ENCODE results near the gene DCP1A. TPM values are rescaled to one million over a fixed set of nuclear protein-coding genes. Genes with fewer than 3 reads are reported as not detected.

Gene DCP1A
- total and polyA plus RNA-seq, 2 of the 13 experiments (the other 11 are each of a cell fraction or from before 2014, with no cell fraction given), result 14.2 to 41.2 TPM

DNA sequence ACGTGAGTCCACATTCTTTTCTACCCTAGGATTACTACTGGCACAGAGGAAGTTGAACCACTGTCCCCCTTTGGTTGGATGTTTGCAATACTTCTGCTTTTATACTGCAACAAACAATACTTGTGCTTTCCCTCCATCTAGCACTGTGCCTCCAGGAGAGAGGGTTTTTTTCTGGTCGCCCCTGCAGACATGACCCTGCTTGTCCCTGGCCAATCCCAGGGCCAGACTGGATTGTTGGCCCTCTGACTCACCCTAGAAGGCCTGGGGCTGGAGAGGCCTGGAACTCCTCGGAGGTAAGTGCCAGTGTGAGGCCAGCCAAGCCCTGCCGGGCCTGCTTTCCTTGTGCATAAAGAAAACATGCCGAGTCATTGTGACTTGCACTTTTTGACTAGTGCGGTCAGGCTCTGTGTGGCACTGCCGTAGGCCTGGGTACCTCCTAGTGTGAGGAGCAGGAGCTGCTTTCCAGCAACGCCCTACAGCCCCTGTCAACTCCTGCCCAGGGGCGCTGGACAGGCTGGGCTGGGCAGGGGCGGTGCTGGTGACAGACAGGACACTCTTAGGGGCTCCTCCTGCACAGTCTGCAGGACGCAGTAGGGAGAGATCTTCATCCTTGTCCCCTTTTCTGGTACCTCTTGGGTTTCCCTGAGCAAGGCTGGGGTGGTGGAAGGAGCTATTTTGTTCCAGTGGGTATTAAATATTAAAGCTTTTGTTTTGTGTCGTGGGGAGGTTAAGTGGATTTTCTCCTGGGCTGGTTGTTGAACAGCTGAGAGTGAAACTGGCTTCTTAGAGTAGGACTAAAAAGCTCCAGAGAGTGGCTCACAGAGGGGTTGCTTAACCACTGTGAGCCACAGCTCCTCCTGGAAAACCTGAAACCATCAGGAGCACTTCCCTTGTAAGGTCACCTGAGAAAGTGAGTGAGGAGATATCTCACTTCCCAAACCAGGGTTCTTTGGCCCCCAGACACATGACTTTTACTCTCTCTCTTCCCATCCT is 77.2 kb downstream of the DCP1A start:
- Histone ChIP-seq H3K79me2 (ENCODE audit: insufficient read depth, low read length) (no peaks in the 10 kb centered on the region), H3K27ac (ENCODE audit: extremely low read length, insufficient read depth, low read length) (peak overlapping the region; percentile 73), H4K20me1 (ENCODE audit: insufficient read depth, low read length) (no peaks in the 10 kb centered on the region), H3K4me3 (replicated peaks in 1 of 3; ENCODE audit: insufficient read depth in 1 of 3, low read depth in 2 of 3, low read length in 3 of 3) (peak overlapping the region; percentile 9 to 59 (median 33); a peak in 5 of 6 replicates), H3K27me3 (ENCODE audit: control insufficient read depth in 1 of 2, insufficient read depth in 2 of 2, low read length in 2 of 2) (no peaks in the 10 kb centered on the region), H3K9ac (ENCODE audit: insufficient read depth, low read depth, low read length) (peak overlapping the region; percentile 62), H3K36me3 (replicated peaks in 1 of 2; ENCODE audit: control insufficient read depth in 1 of 2, insufficient read depth in 2 of 2, low read length in 2 of 2) (no peaks in the 10 kb centered on the region), H3K9me3 (ENCODE audit: low read length) (no peaks in the 10 kb centered on the region), H3K4me2 (ENCODE audit: low read depth, low read length) (peak overlapping the region; percentile 72), H3K4me1 (ENCODE audit: insufficient read depth, low read length) (peaks cover 49% of the 10 kb centered on the region), H2AFZ (ENCODE audit: low read length) (no peak overlapping the region)
- ChIA-PET POLR2A (interaction anchor here (0.7 to 1.9 kb wide), 8 partner anchors 8 to 209 kb away, joined by 3 to 11 read pairs (median 4); partner anchors contain the start of genes PRKCD and TKT), CTCF (ENCODE audit: low intra/inter-chr PET ratio, low total read pairs) (interaction anchor here (1.0 kb wide), 1 partner anchor 61 kb away, joined by 3 read pairs; no protein-coding TSS in a partner anchor)
- 6% methylated on average over 5 of the region's 12 CpGs for WGBS (ENCODE audit: low lambda C conversion rate)
- ATAC-seq (peak; percentile 94), FAIRE-seq (peak; percentile 90), DNase-seq (ENCODE audit: low spot score) (peak; percentile 97)
- in situ Hi-C loops (cut with HindIII; ENCODE audit: extremely low pct_ligation_motif_present, low pct_unique_long_range_greater_than_20kb) (no loop called here), intact Hi-C loops (cut with micrococcal nuclease; ENCODE audit: unreplicated experiment) (no loop called here)
- BruUV-seq (replicated peaks), result TSS peak; percentile 82
- TF ChIP-seq HNRNPLL (IDR thresholded peaks at IDR 0.05; ENCODE audit: low read depth, low read length, poor library complexity, severe bottlenecking) (peak; percentile 58), THAP11 (CRISPR knock-in tag; IDR thresholded peaks at IDR 0.05) (peak; percentile 70), ZNF746 (CRISPR knock-in tag; IDR thresholded peaks at IDR 0.05) (no peak), ARNTL (CRISPR knock-in tag; IDR thresholded peaks at IDR 0.05) (no peak), RFX5 (IDR thresholded peaks at IDR 0.05; ENCODE audit: low read depth, low read length) (no peak), KLF9 (CRISPR knock-in tag; IDR thresholded peaks at IDR 0.05; ENCODE audit: low read depth) (no peak), POLR2AphosphoS2 (IDR thresholded peaks at IDR 0.05; ENCODE audit: low read depth, low read length) (no peak), RAD21 (CRISPR knock-in tag; IDR thresholded peaks at IDR 0.05) (peak; percentile 13; the same call in 1 of the 2 replicates), POLR2A (IDR thresholded peaks at IDR 0.05; ENCODE audit: insufficient read depth in 1 of 2, low read depth in 2 of 2, low read length in 2 of 2) (peak; percentile 61 to 65; a peak in 3 of 4 replicates)
- TF ChIP-seq, protein P1, sequence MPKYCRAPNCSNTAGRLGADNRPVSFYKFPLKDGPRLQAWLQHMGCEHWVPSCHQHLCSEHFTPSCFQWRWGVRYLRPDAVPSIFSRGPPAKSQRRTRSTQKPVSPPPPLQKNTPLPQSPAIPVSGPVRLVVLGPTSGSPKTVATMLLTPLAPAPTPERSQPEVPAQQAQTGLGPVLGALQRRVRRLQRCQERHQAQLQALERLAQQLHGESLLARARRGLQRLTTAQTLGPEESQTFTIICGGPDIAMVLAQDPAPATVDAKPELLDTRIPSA (CRISPR knock-in tag; IDR thresholded peaks at IDR 0.05; ENCODE audit: borderline replicate concordance), result no peak
- TF ChIP-seq, protein P2, sequence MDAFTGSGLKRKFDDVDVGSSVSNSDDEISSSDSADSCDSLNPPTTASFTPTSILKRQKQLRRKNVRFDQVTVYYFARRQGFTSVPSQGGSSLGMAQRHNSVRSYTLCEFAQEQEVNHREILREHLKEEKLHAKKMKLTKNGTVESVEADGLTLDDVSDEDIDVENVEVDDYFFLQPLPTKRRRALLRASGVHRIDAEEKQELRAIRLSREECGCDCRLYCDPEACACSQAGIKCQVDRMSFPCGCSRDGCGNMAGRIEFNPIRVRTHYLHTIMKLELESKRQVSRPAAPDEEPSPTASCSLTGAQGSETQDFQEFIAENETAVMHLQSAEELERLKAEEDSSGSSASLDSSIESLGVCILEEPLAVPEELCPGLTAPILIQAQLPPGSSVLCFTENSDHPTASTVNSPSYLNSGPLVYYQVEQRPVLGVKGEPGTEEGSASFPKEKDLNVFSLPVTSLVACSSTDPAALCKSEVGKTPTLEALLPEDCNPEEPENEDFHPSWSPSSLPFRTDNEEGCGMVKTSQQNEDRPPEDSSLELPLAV (CRISPR knock-in tag; conservative IDR thresholded peaks at IDR 0.05; ENCODE audit: low read depth), result no peak
- TF ChIP-seq, protein P3, sequence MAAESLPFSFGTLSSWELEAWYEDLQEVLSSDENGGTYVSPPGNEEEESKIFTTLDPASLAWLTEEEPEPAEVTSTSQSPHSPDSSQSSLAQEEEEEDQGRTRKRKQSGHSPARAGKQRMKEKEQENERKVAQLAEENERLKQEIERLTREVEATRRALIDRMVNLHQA (CRISPR knock-in tag; IDR thresholded peaks at IDR 0.05), result no peak
- TF ChIP-seq, protein P4, sequence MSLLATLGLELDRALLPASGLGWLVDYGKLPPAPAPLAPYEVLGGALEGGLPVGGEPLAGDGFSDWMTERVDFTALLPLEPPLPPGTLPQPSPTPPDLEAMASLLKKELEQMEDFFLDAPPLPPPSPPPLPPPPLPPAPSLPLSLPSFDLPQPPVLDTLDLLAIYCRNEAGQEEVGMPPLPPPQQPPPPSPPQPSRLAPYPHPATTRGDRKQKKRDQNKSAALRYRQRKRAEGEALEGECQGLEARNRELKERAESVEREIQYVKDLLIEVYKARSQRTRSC (CRISPR knock-in tag; IDR thresholded peaks at IDR 0.05; ENCODE audit: low read depth), result no peak
- TF ChIP-seq, protein P5, sequence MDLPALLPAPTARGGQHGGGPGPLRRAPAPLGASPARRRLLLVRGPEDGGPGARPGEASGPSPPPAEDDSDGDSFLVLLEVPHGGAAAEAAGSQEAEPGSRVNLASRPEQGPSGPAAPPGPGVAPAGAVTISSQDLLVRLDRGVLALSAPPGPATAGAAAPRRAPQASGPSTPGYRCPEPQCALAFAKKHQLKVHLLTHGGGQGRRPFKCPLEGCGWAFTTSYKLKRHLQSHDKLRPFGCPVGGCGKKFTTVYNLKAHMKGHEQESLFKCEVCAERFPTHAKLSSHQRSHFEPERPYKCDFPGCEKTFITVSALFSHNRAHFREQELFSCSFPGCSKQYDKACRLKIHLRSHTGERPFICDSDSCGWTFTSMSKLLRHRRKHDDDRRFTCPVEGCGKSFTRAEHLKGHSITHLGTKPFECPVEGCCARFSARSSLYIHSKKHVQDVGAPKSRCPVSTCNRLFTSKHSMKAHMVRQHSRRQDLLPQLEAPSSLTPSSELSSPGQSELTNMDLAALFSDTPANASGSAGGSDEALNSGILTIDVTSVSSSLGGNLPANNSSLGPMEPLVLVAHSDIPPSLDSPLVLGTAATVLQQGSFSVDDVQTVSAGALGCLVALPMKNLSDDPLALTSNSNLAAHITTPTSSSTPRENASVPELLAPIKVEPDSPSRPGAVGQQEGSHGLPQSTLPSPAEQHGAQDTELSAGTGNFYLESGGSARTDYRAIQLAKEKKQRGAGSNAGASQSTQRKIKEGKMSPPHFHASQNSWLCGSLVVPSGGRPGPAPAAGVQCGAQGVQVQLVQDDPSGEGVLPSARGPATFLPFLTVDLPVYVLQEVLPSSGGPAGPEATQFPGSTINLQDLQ (CRISPR knock-in tag; IDR thresholded peaks at IDR 0.05), result no peak
